HG02938 (cell line): Measurements from ENCODE around the gene KLF5.
A peak's percentile ranks its signal among the peaks of the same experiment; 100 is the strongest.

Source experiments
- ATAC-seq: cut with Tn5 transposase; IDR thresholded peaks from one replicate; pipeline ENCODE4 v1.9.1; 2021; ENCODE audit warnings: mild to moderate bottlenecking, moderate library complexity; ENCODE audit not compliant: unreplicated experiment

Gene KLF5

DNA sequence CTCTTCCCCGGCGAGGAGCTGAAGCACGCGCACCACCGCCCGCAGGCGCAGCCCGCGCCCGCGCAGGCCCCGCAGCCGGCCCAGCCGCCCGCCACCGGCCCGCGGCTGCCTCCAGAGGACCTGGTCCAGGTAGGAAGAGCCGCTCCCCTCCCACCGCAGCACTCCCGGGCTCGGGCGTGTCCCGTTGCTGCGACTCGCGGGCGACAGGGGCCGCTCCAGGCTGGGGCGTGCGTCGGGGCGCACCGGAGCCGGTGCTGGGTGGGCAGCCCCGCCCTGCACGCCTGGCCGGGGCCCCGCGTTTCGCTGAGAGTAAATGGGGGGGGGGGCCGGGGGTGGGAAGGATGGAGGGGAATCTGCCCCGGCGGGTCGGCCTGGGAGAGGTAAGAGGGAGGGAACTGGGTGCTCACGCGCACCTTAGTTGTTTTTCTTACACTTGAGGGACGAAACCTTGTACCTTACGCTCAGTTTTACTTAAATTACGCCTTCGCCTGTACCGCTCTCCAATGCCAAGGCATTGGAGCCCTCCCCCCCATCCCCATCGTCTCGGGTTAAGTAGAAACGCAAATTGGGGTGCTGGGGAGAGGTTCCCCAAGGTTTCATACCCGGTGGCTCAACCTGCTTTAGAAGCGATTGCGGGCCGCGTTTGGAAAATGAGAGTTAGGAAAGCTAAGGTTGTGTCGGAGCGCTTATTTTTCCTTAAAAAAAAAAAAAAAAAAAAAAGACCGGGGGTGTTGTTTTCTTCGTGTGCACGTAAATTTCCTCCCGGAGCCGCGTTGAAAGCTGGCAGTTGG, 850 bp downstream of the KLF5 start:
- peak; percentile 25 for ATAC-seq

DNA sequence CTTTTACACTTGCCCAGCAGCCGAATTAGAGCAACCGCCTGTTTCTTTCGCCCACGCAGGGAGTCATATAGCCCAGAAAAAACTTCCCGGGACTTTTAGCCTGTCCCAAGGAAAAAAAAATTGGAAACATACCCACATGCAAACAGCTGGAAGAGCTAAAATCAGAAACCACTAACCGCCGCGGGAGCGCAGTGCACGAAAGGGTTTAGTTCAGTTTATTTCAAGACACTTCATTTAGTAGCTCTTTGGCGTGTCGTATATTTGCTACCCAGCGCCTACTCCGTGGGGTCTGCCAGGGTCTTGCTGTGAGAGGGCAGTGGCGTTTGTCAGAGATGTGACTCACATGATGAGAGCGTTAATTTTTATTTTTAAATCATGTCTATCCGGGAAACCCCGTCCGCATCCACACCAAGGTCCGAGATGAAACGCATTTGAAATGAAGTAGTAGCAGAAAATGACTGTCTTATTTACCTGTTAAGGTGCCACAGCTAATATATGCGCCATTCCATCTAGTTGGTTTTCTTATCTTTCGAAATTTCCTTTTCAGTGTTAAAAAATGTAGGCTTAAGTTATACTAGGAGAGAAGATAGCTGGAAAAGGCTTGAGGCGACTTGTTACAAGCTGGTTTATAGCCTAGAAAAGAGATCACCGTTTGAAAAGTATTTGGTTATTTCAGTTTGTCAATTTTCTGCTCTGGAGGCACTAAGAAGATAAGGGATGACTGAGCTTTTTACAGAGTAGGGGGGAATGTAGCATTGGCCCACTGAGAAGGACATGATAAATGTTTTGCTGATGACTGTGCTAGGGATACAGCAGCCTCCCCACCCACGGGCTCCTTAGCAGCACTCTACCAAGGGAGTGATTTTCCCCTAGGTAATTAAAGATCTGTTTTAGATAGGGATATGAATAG, 1.7 kb downstream of the KLF5 start:
- no peak for ATAC-seq

DNA sequence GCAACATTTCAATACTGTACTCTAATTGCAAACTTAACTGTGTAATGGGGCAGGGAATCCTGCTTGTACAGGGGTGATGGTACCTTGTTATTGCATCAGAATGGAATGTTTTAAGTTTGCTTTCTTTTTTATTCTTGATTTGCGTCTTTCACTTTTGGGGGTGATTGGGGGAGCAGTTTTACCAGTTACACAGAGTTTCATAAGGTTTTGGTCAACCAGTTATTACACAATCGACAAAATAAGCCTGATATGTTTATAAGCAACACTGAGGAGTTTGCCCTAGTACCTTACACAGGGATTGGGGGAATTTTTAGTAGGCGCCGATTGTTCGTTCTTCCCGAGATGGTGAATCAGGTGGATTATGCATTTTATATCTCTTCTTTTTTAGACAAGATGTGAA, 2.7 kb downstream of the KLF5 start:
- no peak for ATAC-seq

DNA sequence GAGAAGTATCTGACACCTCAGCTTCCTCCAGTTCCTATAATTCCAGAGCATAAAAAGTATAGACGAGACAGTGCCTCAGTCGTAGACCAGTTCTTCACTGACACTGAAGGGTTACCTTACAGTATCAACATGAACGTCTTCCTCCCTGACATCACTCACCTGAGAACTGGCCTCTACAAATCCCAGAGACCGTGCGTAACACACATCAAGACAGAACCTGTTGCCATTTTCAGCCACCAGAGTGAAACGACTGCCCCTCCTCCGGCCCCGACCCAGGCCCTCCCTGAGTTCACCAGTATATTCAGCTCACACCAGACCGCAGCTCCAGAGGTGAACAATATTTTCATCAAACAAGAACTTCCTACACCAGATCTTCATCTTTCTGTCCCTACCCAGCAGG, 3.1 kb downstream of the KLF5 start:
- ATAC-seq = no peak

DNA sequence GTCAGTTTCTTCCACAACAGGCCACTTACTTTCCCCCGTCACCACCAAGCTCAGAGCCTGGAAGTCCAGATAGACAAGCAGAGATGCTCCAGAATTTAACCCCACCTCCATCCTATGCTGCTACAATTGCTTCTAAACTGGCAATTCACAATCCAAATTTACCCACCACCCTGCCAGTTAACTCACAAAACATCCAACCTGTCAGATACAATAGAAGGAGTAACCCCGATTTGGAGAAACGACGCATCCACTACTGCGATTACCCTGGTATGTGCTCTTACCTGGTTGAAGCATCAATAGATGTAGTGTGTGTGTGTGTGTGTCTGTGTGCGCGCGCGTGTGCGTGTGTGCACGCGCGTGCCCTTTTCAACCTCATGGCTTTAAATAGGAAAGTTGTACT, 3.7 kb downstream of the KLF5 start:
- no peak for ATAC-seq

DNA sequence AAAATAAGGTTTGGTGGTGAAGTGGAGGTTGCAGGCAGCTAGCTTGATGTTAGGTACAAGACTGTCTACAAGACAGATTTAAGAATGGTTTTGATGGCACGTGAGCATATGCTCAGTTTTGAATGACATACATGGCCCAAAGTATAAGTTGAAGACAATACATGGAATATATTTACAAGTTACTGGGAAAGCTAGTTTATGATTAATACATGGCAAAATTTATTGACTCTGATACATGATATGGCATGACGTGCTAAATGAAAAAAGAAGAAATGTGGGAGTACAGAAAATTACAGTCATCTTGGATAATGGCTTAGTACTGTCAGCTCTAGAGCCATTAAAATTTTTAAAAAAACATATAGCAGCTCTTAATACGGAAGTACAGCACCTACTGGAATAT, 4.4 kb downstream of the KLF5 start:
- no peak for ATAC-seq

DNA sequence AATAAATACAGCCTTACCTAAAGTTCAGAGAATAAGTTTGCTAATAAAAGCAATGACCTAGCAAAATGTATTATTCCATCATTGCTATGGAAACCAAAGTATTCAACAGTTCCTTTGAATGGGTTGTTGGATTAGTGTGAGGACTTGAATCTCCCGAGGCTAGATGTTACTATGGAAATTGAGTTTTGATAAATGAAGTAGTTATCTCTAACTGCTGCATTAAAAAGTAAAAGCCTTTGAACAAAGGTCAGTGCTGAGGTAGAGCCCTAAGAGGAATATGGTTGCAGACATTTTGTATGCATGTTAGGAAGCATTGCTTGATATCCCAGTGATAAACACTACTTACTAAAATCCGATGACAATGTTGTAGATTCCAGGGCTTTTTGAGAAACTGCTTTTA, 6.2 kb downstream of the KLF5 start:
- no peak for ATAC-seq

DNA sequence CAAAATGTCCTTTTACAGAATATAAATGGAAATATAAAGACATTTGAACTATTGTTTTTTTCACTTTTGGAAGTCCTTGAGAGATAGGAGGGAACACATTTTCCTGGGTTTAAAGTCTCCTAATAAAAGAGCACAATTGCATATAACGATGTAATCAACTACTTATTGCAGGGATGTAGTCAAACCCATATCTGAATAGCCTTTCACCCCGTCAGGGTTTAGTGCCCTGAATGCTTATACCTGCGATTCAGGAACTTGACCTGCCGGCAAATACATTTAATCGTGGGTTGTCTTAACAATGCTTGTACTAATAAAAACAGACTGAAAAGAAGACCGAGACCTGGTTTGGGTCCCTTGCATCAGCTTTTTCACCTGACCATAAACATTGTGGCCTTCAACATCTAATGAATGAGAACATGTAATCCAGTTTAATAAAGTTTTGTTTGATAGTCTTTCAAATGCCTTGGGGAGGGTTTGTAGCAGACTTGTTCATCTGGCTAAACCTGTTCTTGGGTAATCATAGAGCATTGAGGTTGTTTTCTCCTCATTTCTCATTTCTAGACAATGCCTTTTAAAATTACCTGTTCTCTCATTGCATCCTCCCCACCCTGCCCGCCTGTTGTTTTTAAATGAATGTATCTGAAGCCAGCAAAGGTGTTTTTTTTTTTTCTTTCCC, 7.0 kb downstream of the KLF5 start:
- ATAC-seq = no peak

DNA sequence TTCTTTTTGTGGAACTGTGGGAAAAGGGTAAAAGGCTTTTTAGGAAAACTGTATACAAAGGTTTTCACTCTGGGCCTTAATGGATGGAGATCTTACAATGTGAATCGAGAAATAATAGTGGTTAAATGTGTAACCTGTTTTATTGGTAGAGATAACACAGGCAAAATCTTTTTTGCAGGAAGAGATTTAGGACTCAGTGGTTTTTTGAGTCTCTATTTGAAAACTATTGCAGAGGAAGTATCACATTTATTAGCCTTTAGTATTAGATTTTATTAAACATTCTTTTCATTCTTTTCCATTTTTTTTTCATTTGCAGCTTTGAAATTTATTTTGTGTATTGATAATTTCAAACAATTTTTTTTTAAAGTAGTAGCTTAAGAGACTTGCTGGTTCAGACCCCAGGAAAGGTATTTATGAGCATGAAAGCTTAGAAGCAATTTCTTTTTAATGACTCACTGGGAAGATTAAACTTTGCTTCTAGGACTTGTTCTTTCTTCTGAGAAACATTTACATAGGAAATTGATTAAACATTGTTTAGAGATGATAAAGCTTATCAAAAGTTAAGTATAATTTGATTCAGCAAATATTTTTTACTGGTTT, 10.5 kb downstream of the KLF5 start:
- ATAC-seq = no peak

DNA sequence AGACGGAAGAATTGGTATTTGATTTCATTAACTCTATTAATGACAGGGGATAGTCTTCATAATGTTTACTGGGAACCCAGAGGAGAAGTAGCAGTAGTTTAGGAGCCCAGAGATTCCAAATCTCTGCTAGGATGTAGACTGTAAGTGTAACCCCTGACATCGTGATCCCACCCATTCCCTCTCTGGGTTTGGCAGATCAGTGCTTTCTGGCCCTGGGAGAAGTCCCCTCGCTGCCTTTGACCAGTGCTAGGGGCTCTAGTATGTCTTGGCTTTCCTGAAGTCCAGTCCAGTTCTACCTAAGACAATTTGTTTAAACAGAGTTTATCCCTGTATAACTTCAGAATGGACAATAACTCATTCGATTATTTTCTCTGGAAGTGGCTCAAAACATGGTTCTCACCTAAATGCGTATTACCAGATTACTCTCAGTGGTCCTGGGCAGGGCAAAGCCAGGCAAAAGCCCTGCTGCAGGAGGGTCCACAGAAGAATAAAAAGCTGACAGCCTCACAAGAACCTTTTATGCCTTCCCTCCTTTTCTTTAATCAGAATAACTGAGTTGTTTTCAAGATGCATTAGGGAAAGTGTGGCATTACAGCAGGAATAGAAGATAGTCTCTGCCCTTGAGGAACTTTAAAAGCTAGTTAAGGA, 11.8 kb downstream of the KLF5 start:
- ATAC-seq = no peak

DNA sequence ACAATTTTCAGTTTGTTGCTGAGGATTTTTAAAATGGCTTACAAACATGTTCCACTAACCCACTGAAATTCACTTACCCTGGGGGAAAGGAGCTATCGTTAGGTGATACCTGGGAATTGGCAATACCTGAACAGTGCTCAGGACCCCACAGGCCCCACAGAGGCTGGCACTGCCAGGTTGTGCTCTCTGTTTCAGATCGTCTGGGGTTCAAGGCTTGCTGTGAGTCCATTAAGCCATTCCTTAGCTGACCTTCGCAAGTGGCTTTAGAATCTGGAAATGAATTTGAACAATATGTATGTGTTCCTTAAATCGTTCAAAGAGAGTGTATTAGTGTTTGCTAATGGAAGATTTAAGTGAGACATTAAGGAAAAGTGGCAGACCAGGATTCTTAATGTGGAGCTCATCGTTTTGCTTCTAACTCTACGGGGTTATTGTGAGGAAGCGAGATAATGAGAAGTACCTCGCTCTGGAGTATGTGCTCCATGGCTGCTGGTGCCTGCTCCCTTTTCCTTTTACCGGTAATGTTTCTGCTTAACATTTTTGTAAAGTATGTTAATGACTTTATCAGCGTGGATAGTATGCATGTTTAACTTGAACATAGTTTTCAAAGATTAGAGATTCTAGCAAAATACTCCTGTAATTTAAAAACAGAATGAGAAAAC, 13.6 kb downstream of the KLF5 start:
- ATAC-seq = no peak

DNA sequence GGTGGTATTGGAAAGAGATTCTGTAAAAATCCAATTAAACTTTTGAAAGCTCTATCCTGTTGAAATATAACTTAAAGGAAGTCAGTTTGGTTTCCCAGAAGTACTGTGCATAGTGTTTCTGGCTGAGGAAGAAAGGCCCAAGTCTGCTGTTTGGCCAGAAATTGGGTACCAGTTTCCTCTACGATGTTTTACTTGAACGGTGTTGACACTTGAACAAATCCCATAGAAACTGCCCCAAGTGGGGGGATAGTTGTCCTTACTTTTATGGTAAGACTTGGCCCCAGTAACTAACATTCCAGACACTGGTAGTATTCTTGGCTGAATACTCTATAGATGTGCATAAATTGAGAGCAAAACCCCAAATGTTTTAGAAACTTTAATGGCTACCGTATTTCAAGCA, 14.2 kb downstream of the KLF5 start:
- ATAC-seq = no peak

DNA sequence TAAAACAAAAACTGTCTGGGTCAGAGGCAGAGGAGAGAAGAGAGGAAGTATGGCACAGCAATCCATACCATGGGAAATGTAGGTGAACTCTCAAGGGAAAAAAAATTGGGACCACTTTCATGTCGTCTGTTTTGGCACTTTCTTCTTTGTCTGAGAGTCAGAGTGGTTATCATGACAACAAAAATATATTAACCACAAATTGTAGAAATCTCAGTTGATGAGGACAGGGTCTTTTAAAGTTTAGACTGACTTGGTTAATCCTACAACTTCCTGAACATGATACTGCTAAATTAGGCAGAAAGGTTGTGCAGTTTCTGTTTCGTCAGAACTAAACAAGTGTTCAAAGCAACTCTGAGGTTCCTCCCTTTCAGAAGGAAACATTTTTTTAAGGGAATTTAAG, 15.2 kb downstream of the KLF5 start:
- peak; percentile 77 for ATAC-seq

DNA sequence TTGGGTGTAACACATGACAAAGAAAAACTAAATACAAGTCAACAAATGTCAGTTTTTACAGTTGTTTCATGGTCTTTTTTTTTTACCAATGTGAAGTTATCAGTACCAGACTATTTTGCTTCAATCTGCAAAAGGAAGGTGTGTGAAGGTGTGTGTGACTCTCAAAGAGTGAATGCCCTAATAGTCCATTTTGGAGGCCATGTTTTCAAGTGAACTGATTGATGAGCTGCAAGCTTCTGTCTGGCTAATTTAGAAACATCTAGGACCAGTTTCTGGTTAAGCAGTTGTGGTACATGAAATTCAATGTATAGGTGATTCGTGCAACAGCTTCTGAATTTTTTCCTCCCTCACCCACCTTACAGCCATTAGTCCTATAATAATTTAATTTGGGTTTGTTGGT, 16.1 kb downstream of the KLF5 start:
- no peak for ATAC-seq

DNA sequence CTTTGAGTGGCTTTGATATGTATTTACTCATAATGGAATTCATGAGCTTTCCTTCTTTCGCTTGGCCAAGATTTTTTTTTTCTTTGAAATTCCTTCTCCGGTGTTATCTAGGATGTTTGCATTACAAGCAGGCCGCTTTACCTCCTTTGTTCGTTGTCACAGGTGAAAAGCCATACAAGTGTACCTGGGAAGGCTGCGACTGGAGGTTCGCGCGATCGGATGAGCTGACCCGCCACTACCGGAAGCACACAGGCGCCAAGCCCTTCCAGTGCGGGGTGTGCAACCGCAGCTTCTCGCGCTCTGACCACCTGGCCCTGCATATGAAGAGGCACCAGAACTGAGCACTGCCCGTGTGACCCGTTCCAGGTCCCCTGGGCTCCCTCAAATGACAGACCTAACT, 16.7 kb downstream of the KLF5 start:
- ATAC-seq = no peak

DNA sequence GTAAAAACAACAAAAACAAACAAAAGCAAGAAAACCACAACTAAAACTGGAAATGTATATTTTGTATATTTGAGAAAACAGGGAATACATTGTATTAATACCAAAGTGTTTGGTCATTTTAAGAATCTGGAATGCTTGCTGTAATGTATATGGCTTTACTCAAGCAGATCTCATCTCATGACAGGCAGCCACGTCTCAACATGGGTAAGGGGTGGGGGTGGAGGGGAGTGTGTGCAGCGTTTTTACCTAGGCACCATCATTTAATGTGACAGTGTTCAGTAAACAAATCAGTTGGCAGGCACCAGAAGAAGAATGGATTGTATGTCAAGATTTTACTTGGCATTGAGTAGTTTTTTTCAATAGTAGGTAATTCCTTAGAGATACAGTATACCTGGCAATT, 17.1 kb downstream of the KLF5 start:
- ATAC-seq = no peak

DNA sequence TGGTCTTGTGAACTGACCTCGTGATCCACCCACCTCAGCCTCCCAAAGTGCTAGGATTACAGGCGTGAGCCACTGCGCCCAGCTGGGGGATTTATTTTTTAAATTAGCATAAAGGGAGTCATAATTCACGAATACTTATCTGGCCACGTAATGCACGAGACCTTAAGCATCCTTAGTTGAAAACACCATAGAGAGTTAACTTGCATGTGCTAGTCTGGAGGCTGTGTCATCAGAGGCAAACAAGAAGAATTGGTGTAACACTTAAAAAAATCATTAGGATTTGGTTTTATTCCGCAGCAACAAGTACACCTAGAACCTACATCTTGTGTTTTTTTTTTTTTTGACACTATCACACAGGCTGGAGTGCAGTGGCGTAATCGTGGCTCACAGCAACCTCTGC, 19.1 kb downstream of the KLF5 start:
- ATAC-seq = no peak

DNA sequence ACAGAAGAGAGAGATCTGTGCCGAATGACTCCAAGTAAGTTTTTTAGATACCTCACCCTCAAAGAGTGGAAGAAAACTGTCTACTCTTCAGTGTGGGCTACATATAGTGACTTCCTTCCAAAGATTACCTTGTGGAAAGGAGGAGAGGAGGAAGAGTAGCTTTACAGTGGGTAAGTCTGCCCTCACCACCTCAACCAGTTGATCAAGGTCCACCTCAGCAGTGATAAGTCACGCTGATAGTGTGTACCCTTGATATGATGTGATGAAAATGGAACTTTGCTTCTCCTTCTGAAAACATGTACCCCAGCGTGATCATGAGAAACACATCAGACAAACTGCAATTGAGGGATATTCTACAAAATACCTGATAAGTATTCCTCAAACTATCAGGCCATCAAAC, 20.6 kb downstream of the KLF5 start:
- no peak for ATAC-seq

DNA sequence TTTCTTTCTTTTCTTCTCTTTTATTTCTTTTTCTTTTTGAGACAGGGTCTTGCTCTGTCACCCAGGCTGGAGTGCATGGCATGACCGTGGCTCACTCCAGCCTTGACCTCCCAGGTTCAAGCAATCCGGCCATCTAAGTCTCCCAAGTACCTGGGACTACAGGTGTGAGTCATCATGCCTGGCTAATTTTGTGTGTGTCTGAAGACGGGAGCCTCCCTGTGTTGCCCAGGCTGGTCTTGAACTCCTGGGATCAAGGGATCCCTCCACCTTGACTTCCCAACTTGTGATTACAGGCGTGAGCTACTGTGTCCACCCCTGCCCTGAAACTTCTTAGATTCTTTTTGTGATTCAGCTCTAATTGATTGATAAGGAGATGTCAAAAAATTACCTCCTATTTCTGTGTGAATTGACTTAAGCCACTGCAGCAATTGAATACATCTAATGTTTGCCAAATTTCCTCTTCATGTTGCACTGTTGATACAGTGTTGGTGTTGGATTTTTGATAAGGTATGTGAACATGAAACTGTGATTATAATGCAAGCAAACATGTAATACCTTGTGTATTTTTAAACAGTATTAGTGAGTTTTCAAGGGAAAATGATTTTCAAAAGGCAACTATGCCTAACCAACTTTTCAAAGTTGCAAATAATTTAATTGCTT, 22.6 kb downstream of the KLF5 start:
- no peak for ATAC-seq

DNA sequence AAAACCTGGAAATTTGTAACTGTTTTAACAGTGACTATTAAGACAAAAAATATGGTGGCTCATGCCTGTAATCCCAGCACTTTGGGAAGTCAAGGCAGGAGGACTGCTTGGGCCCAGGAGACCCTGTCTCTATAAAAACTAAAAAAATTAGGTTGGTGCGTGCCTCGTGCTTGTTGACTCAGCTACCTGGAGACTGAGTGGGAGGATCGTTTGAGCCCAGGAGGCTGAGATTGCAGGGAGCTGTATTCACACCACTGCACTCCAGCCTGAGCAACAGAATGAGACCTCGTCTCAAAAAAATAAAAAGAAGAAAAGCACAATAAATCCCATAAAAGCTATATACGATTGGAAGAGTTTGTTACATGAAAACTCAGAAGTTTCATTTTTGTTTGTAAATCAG, 23.7 kb downstream of the KLF5 start:
- ATAC-seq = no peak
